ENCODE data around the gene GDPD5. TPM values are rescaled to one million over a fixed set of nuclear protein-coding genes. Genes with fewer than 3 reads are reported as not detected.
A peak's percentile ranks its signal among the peaks of the same experiment; 100 is the strongest.

The GDPD5 gene
- total RNA-seq, 1 experiment from 2014 or later = 28.6 TPM

DNA sequence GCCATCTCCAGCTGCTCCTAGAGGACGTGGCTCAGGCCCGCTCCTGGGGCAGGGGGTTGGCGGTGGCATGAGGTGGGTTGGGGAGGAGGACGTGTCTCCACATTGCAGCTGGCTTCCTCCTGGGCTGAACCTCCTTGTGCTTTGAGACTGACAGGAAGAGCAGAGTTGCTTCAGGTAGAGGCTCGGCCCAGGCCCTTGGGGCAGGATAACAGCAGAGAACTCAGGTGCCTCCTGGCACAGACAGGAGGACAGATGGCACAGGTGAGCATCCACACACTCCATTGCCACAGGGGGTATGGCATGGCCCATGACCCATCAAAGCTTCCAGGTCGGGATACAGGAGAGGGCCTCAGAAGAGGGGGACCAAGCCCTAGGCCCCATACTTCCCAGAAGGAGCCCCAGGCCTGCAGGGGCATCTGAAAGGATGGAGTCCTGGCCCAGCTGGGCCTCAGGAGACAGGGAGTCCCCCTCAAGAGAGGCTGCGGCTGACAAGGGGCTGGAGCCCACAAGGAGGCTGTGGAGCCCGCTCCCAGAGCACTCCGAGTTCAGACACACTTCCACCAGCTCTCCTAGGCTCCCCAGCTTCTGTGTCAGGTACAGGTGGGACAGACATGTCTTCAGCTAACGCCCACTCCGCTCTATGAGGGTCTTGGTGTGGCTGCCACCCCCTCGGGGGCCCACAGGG lies 90.7 kb downstream of the GDPD5 start:
- no peak overlapping the region for H3K4me3 ChIP-seq (ENCODE audit: low read depth, low read length)
- Mint-ChIP-seq H3K4me3 (ENCODE audit: unreplicated experiment) (no peak overlapping the region), H3K9me3 (ENCODE audit: unreplicated experiment) (no peaks in the 10 kb centered on the region), H3K27ac (ENCODE audit: unreplicated experiment) (no peak overlapping the region), H3K4me1 (ENCODE audit: low read depth, unreplicated experiment) (peaks cover 15% of the 10 kb centered on the region), H3K27me3 (ENCODE audit: insufficient read depth, unreplicated experiment) (no peaks in the 10 kb centered on the region), H3K36me3 (ENCODE audit: insufficient read depth, unreplicated experiment) (peaks cover 10% of the 10 kb centered on the region)
- 0 out of 2 replicates have a peak, but pooled peaks cover 2% of the 10 kb centered on the region for H3K36me3 ChIP-seq (ENCODE audit: control insufficient read depth, insufficient read depth, low read length)
- CTCF ChIA-PET = interaction anchor here (2.2 kb wide), 1 partner anchor 13 kb away, joined by 5 read pairs; no protein-coding TSS in a partner anchor
- no peak for DNase-seq
- TF ChIP-seq, protein P1, sequence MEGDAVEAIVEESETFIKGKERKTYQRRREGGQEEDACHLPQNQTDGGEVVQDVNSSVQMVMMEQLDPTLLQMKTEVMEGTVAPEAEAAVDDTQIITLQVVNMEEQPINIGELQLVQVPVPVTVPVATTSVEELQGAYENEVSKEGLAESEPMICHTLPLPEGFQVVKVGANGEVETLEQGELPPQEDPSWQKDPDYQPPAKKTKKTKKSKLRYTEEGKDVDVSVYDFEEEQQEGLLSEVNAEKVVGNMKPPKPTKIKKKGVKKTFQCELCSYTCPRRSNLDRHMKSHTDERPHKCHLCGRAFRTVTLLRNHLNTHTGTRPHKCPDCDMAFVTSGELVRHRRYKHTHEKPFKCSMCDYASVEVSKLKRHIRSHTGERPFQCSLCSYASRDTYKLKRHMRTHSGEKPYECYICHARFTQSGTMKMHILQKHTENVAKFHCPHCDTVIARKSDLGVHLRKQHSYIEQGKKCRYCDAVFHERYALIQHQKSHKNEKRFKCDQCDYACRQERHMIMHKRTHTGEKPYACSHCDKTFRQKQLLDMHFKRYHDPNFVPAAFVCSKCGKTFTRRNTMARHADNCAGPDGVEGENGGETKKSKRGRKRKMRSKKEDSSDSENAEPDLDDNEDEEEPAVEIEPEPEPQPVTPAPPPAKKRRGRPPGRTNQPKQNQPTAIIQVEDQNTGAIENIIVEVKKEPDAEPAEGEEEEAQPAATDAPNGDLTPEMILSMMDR (IDR thresholded peaks at IDR 0.05; ENCODE audit: insufficient read depth in 1 of 2, low read depth in 1 of 2, low read length in 1 of 2, severe bottlenecking in 1 of 2, unreplicated experiment in 1 of 2) = no peak
- POLR2A ChIA-PET = no interaction called here
- no peaks in the 10 kb centered on the region for H3K9me3 ChIP-seq
- intact Hi-C loops (cut with micrococcal nuclease; ENCODE audit: unreplicated experiment) = no loop called here
- H3K27me3 ChIP-seq (replicated peaks; ENCODE audit: control insufficient read depth, insufficient read depth, low read length) = no peaks in the 10 kb centered on the region
- no TSS peak for BruUV-seq (replicated peaks)
- H3K4me1 ChIP-seq = peaks cover 5% of the 10 kb centered on the region; the same call in 1 of the 2 replicates

GRCh38 chr11:75434051-75434450 lies 91.7 kb downstream of the GDPD5 start:
- CTCF ChIA-PET = interaction anchor here (0.7 to 2.2 kb wide), 3 partner anchors 12 to 74 kb away, joined by 3 to 6 read pairs (median 5); no protein-coding TSS in a partner anchor

GRCh38 chr11:75433443-75433842 lies 92.3 kb downstream of the GDPD5 start:
- no peaks in the 10 kb centered on the region for H3K27me3 ChIP-seq (replicated peaks; ENCODE audit: control insufficient read depth, insufficient read depth, low read length)
- intact Hi-C loops (cut with micrococcal nuclease; ENCODE audit: unreplicated experiment) = no loop called here
- H3K27ac Mint-ChIP-seq (ENCODE audit: unreplicated experiment) = no peak overlapping the region
- H3K4me3 Mint-ChIP-seq (ENCODE audit: unreplicated experiment) = no peak overlapping the region
- H3K4me1 Mint-ChIP-seq (ENCODE audit: low read depth, unreplicated experiment) = peaks cover 18% of the 10 kb centered on the region
- no peaks in the 10 kb centered on the region for H3K9me3 ChIP-seq
- POLR2A ChIA-PET = no interaction called here
- peaks cover 14% of the 10 kb centered on the region for H3K4me1 ChIP-seq
- H3K36me3 ChIP-seq (ENCODE audit: control insufficient read depth, insufficient read depth, low read length) = peaks cover 2% of the 10 kb centered on the region; the same call in 1 of the 2 replicates
- BruUV-seq (replicated peaks) = no TSS peak
- CTCF ChIA-PET = interaction anchor here (1.2 kb wide), 1 partner anchor 46 kb away, joined by 3 read pairs; no protein-coding TSS in a partner anchor
- no peak overlapping the region for H3K4me3 ChIP-seq (ENCODE audit: low read depth, low read length)
- no peaks in the 10 kb centered on the region for H3K27me3 Mint-ChIP-seq (ENCODE audit: insufficient read depth, unreplicated experiment)
- TF ChIP-seq, protein P1 (IDR thresholded peaks at IDR 0.05; ENCODE audit: insufficient read depth in 1 of 2, low read depth in 1 of 2, low read length in 1 of 2, severe bottlenecking in 1 of 2, unreplicated experiment in 1 of 2) = no peak
- H3K9me3 Mint-ChIP-seq (ENCODE audit: unreplicated experiment) = no peaks in the 10 kb centered on the region
- no peak for DNase-seq
- peaks cover 19% of the 10 kb centered on the region for H3K36me3 Mint-ChIP-seq (ENCODE audit: insufficient read depth, unreplicated experiment)

More at GRCh38 chr11:75434051-75434450, 91.7 kb downstream of the GDPD5 start:
- TF ChIP-seq, protein P1 (IDR thresholded peaks at IDR 0.05; ENCODE audit: insufficient read depth in 1 of 2, low read depth in 1 of 2, low read length in 1 of 2, severe bottlenecking in 1 of 2, unreplicated experiment in 1 of 2) = no peak
- Mint-ChIP-seq H3K4me3 (ENCODE audit: unreplicated experiment) (no peak overlapping the region), H3K4me1 (ENCODE audit: low read depth, unreplicated experiment) (peaks cover 19% of the 10 kb centered on the region), H3K27me3 (ENCODE audit: insufficient read depth, unreplicated experiment) (no peaks in the 10 kb centered on the region), H3K9me3 (ENCODE audit: unreplicated experiment) (no peaks in the 10 kb centered on the region), H3K36me3 (ENCODE audit: insufficient read depth, unreplicated experiment) (peaks cover 13% of the 10 kb centered on the region), H3K27ac (ENCODE audit: unreplicated experiment) (no peak overlapping the region)
- Histone ChIP-seq H3K9me3 (no peaks in the 10 kb centered on the region), H3K4me3 (ENCODE audit: low read depth, low read length) (no peak overlapping the region), H3K36me3 (ENCODE audit: control insufficient read depth, insufficient read depth, low read length) (peaks cover 2% of the 10 kb centered on the region; the same call in 1 of the 2 replicates), H3K27me3 (replicated peaks; ENCODE audit: control insufficient read depth, insufficient read depth, low read length) (no peaks in the 10 kb centered on the region), H3K4me1 (peaks cover 10% of the 10 kb centered on the region)
- BruUV-seq (replicated peaks) = no TSS peak
- POLR2A ChIA-PET = interaction anchor here (0.5 kb wide), 1 partner anchor 398 kb away, joined by 3 read pairs; no protein-coding TSS in a partner anchor
- intact Hi-C loops (cut with micrococcal nuclease; ENCODE audit: unreplicated experiment) = no loop called here
- DNase-seq = peak in 1 of 2 experiments; percentile 45

Measured in Caco-2 (cell line).